Nephron progenitor cell (in vitro differentiated cells): Measurements from ENCODE around the gene TMEM127.

ENCODE experiments used
- DNase-seq: peaks from one replicate; pipeline ENCODE4 v3.0.0; 2021
- H3K27ac Mint-ChIP-seq: 2 replicates; pipeline ENCODE4 v1.8.0; 2021; ENCODE audit warnings: mild to moderate bottlenecking, moderate library complexity, mixed read lengths
- H3K27me3 Mint-ChIP-seq: 2 replicates; pipeline ENCODE4 v1.8.0; 2021; ENCODE audit warnings: mild to moderate bottlenecking, low read depth, mixed read lengths; ENCODE audit not compliant: poor library complexity
- H3K36me3 Mint-ChIP-seq: 2 replicates; pipeline ENCODE4 v1.8.0; 2021; ENCODE audit warnings: low read depth, mixed read lengths
- H3K4me1 Mint-ChIP-seq: 2 replicates; pipeline ENCODE4 v1.8.0; 2021; ENCODE audit warnings: mixed read lengths
- H3K4me3 Mint-ChIP-seq: 2 replicates; pipeline ENCODE4 v1.8.0; 2021; ENCODE audit warnings: mild to moderate bottlenecking, moderate library complexity, mixed read lengths
- H3K9me3 Mint-ChIP-seq: 2 replicates; pipeline ENCODE4 v1.8.0; 2021; ENCODE audit warnings: mild to moderate bottlenecking, moderate library complexity, mixed read lengths
- TF ChIP-seq, protein P1 (sequence below): fragments of 200-600 bp; sonication (generic); IDR thresholded peaks from 2 replicates; pipeline ENCODE4 v1.5.0; 2021; ENCODE audit warnings: antibody characterized with exemption

Gene TMEM127

DNA sequence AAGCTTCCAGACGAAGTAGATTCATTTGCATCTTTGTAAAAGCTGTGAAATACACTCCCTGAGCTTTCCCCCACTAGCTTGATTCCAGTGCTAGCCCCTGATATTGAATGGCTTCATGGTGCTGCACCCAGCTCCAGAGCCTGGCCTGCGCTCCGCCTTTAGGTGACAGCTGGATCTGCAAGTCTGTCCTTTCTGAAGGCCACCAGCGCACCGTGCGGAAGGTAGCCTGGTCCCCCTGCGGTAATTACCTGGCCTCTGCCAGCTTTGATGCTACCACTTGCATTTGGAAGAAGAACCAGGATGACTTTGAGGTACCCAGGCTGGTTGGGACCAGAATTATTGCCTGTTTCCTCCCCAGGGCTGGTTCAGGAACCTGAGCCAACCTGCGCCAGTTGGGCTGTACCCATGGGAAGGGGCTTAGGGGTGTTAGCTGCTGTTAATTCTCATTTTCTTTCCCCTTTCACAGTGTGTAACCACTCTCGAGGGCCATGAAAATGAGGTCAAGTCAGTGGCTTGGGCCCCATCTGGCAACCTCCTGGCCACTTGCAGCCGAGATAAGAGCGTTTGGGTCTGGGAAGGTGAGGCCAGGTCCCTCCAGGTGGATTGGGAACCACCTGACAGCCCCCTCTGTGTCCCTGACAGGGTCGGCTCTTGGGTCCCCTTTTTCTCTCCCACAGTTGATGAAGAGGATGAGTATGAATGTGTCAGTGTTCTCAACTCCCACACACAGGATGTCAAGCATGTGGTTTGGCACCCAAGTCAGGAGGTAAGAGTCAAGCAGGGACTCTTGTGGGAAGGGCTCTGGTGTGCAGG lies 1.6 kb upstream of the TMEM127 start:
- Mint-ChIP-seq H3K4me3 (peak overlapping the region; percentile 100), H3K27me3 (no peaks in the 10 kb centered on the region), H3K27ac (no peak overlapping the region), H3K4me1 (peaks cover 33% of the 10 kb centered on the region), H3K36me3 (peaks cover 35% of the 10 kb centered on the region), H3K9me3 (no peaks in the 10 kb centered on the region)
- TF ChIP-seq, protein P1, sequence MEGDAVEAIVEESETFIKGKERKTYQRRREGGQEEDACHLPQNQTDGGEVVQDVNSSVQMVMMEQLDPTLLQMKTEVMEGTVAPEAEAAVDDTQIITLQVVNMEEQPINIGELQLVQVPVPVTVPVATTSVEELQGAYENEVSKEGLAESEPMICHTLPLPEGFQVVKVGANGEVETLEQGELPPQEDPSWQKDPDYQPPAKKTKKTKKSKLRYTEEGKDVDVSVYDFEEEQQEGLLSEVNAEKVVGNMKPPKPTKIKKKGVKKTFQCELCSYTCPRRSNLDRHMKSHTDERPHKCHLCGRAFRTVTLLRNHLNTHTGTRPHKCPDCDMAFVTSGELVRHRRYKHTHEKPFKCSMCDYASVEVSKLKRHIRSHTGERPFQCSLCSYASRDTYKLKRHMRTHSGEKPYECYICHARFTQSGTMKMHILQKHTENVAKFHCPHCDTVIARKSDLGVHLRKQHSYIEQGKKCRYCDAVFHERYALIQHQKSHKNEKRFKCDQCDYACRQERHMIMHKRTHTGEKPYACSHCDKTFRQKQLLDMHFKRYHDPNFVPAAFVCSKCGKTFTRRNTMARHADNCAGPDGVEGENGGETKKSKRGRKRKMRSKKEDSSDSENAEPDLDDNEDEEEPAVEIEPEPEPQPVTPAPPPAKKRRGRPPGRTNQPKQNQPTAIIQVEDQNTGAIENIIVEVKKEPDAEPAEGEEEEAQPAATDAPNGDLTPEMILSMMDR: peak; percentile 33
- DNase-seq: peak; percentile 49

DNA sequence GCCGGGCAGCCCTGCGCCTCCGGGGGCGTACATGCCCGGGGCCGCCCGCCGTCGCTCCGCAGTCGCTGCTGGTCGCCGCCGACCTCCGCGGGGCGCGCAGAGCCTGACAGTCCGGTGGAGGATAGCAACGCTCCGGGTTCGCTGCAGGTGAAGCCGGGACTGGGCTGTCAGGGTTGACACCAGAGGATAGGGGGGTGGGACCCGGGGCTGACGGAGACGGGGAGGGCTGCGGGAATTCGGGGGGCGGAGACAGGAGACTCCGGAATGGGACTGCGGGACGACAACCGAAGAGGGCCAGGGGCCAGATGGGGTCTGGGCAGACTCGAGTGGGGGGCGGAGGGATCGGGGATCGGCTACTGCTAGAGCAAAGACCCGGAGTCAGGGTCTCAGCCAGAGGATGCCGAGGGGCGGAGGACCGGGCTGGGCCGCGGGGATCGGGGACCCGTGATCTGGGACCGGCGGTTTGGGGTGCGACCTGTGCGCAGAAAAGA lies 403 bp downstream of the TMEM127 start:
- H3K4me3 Mint-ChIP-seq: peak overlapping the region; percentile 100
- peak; percentile 65 for DNase-seq
- H3K27me3 Mint-ChIP-seq: no peaks in the 10 kb centered on the region
- H3K9me3 Mint-ChIP-seq: no peaks in the 10 kb centered on the region
- TF ChIP-seq, protein P1: no peak
- H3K27ac Mint-ChIP-seq: no peak overlapping the region
- peaks cover 43% of the 10 kb centered on the region for H3K4me1 Mint-ChIP-seq
- peaks cover 24% of the 10 kb centered on the region for H3K36me3 Mint-ChIP-seq

DNA sequence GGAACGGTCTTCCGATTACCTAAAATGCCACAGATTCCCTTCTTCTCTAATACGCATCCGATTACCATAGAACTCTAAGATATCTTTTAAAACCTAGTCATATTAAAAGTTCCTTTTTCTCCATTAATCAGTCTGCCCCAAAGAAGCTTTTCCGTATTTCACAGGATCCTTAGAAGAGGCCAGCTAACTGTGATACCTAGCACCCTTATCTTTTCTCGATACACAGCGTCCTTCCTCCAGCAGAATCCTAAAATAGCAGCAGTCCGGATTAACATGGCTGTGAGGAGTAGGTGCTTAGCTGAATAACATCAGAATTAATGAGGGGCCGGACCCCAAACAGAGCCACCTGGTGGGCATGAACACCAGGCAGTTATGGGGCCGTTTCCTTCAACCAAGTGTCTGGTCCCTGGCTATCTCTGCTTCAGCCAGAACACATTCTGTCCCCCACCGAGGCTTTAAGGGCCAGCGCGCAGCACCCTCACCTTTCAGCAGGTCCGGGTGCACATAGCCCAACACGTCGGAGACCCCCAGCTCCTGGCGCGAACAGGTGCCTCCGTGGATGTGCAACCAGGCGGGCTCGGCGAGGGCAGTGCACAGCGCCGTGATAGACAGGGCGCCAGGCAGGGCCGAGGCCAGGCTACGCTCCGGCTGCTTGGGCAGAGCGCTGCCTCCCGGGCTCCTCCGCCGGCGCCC lies 995 bp downstream of the TMEM127 start:
- Mint-ChIP-seq H3K27ac (peak overlapping the region; percentile 16), H3K4me3 (peak overlapping the region; percentile 81), H3K36me3 (peaks cover 22% of the 10 kb centered on the region), H3K27me3 (no peaks in the 10 kb centered on the region), H3K9me3 (no peaks in the 10 kb centered on the region), H3K4me1 (peaks cover 49% of the 10 kb centered on the region)
- DNase-seq: peak; percentile 50
- TF ChIP-seq, protein P1: peak; percentile 39

DNA sequence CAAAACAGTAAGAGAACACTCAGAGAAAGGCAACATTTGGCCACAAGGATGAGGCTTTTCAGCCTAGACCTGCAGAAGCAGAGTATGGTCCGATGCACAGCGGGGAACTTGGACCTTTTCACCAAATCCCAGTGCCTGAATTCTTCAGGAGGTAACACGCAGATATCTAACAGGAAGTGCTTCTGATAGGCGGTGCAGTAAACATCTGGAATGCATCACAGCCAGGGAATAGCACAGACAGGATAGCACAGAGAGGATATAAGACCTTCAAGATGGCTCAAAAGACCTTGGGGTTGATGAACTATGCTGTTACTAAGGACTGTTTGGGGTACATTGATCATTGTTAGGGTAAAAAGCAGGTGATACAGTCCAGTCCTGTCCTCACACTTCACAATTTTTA lies 1.7 kb downstream of the TMEM127 start:
- Mint-ChIP-seq H3K4me1 (peaks cover 56% of the 10 kb centered on the region), H3K27ac (peak overlapping the region; percentile 61)

DNA sequence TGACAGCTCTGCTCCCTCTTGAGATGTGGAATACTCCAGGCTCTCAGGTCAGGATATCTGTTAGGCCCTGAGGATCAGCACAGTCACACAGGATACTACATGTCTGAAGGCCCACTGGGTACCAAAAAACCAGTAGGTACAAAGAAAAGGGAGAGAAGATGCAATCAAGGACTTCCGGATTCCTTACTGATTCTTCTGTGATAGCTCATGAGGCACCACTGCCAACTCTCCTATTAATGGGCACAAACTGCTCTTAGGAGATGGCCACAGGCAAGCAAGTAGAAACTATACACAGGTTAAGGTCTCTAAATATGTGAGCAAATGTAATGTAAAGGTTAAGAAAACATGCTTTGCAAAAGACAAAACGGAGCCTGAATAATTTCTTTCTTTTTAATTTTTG lies 3.5 kb downstream of the TMEM127 start:
- Mint-ChIP-seq H3K36me3 (peaks cover 5% of the 10 kb centered on the region), H3K4me1 (peaks cover 55% of the 10 kb centered on the region), H3K4me3 (no peak overlapping the region), H3K9me3 (no peaks in the 10 kb centered on the region), H3K27ac (no peak overlapping the region), H3K27me3 (no peaks in the 10 kb centered on the region)
- DNase-seq: no peak
- TF ChIP-seq, protein P1: no peak

More for the DNA sequence above, 1.7 kb downstream of the TMEM127 start:
- TF ChIP-seq, protein P1: no peak
- no peaks in the 10 kb centered on the region for H3K9me3 Mint-ChIP-seq
- no peak for DNase-seq
- peak overlapping the region; percentile 81 for H3K4me3 Mint-ChIP-seq
- no peaks in the 10 kb centered on the region for H3K27me3 Mint-ChIP-seq
- peaks cover 19% of the 10 kb centered on the region for H3K36me3 Mint-ChIP-seq
